Measurements from ENCODE around the gene UMPS. TPM values are rescaled to one million over a fixed set of nuclear protein-coding genes. Genes with fewer than 3 reads are reported as not detected.
A peak's percentile ranks its signal among the peaks of the same experiment; 100 is the strongest.

Gene UMPS
- total RNA-seq, 4 donors from 2014 or later, result 20.7 to 37.2 (median 28.2) TPM

DNA sequence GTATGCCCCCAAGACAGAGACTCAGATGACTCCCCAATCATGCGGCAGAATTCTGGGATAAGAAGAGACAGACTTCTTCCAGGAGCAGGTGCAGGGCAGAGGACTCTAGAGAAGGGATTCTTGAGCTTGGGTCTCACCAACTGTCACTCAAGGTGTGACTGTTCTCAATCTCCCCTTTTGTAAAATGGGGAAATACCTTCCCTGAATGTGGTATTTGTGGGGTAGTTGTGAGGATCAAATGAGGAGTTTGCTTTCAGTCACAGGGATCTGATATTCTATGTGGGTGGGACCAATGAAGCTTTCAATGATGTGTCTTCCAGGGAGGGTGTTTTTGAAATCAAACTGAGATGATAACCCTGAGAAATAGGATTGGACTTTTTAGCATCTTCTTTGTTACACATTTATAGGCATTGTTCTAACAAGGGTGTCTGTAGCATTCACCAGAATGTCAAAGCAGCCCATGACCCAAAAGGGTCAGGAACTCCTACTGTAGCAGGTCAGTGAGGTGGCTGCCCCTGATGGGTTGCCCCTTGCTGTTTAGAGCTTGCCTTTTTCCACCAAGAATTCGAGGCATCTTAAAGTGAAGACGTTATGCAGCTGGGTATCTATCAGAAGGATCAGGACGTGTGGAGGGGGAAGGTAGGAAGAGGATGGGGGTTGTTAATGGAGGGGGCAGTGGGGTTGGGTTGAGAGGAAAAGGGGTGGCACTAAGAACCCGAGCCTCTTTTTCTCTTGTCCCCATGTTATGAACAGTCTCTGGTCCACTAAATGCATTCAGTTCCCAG is 28.8 kb downstream of the UMPS start:
- TF ChIP-seq, protein P1, sequence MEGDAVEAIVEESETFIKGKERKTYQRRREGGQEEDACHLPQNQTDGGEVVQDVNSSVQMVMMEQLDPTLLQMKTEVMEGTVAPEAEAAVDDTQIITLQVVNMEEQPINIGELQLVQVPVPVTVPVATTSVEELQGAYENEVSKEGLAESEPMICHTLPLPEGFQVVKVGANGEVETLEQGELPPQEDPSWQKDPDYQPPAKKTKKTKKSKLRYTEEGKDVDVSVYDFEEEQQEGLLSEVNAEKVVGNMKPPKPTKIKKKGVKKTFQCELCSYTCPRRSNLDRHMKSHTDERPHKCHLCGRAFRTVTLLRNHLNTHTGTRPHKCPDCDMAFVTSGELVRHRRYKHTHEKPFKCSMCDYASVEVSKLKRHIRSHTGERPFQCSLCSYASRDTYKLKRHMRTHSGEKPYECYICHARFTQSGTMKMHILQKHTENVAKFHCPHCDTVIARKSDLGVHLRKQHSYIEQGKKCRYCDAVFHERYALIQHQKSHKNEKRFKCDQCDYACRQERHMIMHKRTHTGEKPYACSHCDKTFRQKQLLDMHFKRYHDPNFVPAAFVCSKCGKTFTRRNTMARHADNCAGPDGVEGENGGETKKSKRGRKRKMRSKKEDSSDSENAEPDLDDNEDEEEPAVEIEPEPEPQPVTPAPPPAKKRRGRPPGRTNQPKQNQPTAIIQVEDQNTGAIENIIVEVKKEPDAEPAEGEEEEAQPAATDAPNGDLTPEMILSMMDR (IDR thresholded peaks at IDR 0.05), result no peak
- ATAC-seq (ENCODE audit: low FRiP score) (no peak), DNase-seq (ENCODE audit: low spot score) (no peak)

DNA sequence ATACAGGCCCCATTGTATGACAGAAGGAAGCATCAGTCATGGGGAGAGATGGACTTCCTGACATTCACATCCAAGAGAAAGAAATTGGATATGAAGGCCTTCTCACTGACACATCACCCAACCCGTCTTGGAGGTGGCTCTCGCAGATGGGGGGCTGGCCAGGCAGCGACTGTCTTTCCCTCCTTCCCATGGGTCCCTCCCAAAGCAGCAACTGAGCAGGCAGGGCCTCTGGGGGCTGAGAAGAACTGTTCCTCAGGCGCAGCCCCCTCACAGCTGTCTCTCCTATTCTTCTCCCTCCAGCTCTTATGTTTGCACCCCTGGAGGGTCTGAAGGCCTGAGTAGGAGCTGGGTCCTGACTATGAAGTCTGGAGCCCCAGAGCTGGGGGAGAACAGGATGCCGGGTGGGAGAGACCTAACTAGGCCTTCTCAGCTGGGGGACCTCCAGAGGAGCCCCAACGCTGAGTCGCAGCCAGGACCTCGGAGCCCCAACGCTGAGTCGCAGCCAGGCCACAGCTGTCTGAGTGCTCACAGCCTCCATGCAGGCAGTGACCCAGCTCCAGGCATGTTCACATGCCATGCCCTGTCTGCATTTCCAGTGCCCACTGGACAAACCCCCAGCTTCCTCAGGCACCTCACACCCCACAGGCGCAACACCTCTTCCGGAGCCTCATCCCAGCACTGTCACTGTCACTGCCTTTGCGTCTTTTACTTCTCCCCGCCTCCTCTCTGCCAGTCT is 29.6 kb downstream of the UMPS start:
- TF ChIP-seq, protein P1 (IDR thresholded peaks at IDR 0.05), result no peak
- DNase-seq (ENCODE audit: low spot score) (no peak), ATAC-seq (ENCODE audit: low FRiP score) (no peak)

DNA sequence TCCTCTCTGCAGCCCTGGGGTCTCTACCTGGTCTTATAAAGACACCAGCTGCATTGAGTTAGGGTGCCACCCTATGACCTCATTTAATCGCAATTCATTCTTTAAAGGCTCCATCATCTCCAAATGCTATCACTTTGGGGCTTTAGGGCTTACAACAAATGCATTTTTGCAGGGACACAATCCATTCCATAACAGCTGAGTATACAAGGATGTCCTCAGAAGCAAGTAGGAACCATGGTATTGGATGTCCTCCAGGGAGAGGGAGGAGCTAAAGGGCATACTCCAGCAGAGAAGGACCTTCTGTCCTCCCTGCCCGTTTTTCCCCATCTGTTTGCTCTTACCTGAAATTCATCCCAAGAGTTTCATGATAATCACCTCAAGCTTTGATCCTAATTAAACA is 30.3 kb downstream of the UMPS start:
- DNase-seq (ENCODE audit: low spot score), result no peak
- ATAC-seq (ENCODE audit: low FRiP score), result no peak

DNA sequence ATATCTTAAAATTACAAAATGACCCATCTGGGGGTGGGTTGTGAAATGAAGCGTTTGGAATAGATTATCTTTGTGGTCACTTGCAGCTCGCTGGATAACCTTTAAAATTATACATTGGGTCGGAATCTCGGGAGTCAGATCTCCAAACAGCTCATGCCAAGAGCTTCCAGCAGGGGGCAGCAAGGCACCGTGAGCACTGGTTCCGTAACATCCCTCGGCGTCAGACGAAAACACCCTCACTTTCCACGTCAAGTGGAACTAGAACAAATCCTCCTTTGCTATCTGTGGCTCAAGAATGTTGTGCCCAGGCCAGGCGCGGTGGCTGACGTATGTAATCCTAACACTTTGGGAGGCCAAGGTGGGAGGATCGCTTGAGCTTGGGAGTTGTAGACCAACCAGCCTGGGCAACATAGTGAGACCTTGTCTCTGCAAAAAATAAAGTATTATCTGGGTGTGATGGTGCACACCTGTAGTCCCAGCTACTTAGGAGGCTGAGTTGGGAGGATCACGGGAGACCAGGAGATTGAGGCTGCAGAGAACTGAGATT is 31.1 kb downstream of the UMPS start:
- ATAC-seq (ENCODE audit: low FRiP score) (peak; percentile 88), DNase-seq (ENCODE audit: low spot score) (peak; percentile 96)
- TF ChIP-seq, protein P1 (IDR thresholded peaks at IDR 0.05), result peak in 1 of 3 donors; percentile 95

More for the DNA sequence above, 30.3 kb downstream of the UMPS start:
- TF ChIP-seq, protein P1 (IDR thresholded peaks at IDR 0.05), result no peak

DNA sequence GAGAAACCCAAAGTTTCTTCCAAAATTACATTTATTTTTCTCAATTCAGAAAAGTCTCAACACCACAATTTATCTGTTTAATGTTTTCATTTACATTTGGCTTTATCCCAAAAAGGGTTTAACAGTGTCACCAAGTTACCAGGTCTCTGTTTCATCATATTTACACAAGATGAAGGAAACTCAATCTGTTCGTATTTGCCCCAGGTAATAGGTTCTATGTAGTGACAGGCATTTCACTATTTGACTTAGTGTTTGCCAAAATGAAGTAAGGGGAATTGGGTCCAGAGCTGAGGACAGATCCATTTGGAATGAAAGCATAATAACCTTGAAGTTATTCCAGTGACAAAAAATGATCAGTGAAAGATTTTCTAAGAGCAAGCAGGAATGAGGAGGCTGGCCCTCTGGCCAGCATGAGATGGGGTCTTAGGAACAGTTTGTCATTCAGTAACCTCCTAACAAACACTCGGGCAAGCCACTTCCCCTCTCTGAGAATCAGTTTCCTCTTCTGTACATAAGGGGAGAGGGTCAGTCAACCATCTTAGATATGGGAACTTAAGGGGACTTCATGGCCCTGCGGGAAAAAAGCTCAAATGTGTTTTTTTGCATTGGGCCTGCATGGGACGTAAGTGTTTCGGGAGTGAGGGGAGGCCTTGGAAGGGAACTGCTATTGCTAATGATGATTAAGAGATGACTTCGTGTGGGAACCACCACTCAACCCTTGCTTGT is 31.8 kb downstream of the UMPS start:
- TF ChIP-seq, protein P1 (IDR thresholded peaks at IDR 0.05), result no peak
- ATAC-seq (ENCODE audit: low FRiP score), result peak; percentile 3
- no peak for DNase-seq (ENCODE audit: low spot score)

DNA sequence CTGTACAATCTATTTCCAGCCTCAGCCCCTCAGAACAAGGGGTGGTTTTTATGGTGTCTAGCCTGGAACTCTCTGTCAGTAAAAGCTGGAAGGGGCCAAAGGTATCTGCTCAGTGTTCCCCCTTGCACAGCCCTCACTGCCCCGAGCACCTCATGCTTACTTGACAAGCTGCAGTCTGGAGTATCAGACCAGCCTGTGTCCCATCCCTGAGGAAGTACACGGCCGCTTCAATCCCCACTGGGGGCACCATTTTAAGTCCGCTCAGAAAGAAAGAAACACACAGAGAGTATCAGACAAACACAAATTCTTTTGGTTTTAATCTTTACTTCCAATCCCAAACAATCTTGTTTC is 32.4 kb downstream of the UMPS start:
- DNase-seq (ENCODE audit: low spot score) (no peak), ATAC-seq (ENCODE audit: low FRiP score) (no peak)
- TF ChIP-seq, protein P1 (IDR thresholded peaks at IDR 0.05), result no peak

Data from omental fat pad (tissue), 4 donors.